ENCODE data around the gene GLS. TPM values are rescaled to one million over a fixed set of nuclear protein-coding genes. Genes with fewer than 3 reads are reported as not detected.

GLS gene
- polyA plus RNA-seq, 1 experiment: 206 TPM

- ChIA-PET CTCF (interaction anchor here (0.9 to 2.7 kb wide), 3 partner anchors 11 to 144 kb away, joined by 3 to 8 read pairs (median 7); no protein-coding TSS in a partner anchor), POLR2A (interaction anchor here (0.9 to 2.4 kb wide), 2 partner anchors 9 to 40 kb away, joined by 5 to 13 read pairs; no protein-coding TSS in a partner anchor)
- no peak for DNase-seq (ENCODE audit: low read depth, low spot score)
- Histone ChIP-seq H3K4me3 (ENCODE audit: low read depth, low read length) (no peak overlapping the region), H3K27ac (ENCODE audit: low read depth, low read length) (no peak overlapping the region), H3K9me3 (ENCODE audit: control insufficient read depth, insufficient read depth, low read length) (no peaks in the 10 kb centered on the region), H3K27me3 (ENCODE audit: control insufficient read depth, insufficient read depth, low read length) (no peaks in the 10 kb centered on the region)
- TF ChIP-seq, protein P1, sequence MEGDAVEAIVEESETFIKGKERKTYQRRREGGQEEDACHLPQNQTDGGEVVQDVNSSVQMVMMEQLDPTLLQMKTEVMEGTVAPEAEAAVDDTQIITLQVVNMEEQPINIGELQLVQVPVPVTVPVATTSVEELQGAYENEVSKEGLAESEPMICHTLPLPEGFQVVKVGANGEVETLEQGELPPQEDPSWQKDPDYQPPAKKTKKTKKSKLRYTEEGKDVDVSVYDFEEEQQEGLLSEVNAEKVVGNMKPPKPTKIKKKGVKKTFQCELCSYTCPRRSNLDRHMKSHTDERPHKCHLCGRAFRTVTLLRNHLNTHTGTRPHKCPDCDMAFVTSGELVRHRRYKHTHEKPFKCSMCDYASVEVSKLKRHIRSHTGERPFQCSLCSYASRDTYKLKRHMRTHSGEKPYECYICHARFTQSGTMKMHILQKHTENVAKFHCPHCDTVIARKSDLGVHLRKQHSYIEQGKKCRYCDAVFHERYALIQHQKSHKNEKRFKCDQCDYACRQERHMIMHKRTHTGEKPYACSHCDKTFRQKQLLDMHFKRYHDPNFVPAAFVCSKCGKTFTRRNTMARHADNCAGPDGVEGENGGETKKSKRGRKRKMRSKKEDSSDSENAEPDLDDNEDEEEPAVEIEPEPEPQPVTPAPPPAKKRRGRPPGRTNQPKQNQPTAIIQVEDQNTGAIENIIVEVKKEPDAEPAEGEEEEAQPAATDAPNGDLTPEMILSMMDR (IDR thresholded peaks at IDR 0.05; ENCODE audit: low read depth, low read length): no peak
These were observed 130.6 kb downstream of the GLS start for GRCh38 chr2:191010887-191011885.

- Histone ChIP-seq H3K27me3 (ENCODE audit: control insufficient read depth, insufficient read depth, low read length) (no peaks in the 10 kb centered on the region), H3K4me3 (ENCODE audit: low read depth, low read length) (peak overlapping the region; percentile 89), H3K9me3 (ENCODE audit: control insufficient read depth, insufficient read depth, low read length) (no peaks in the 10 kb centered on the region), H3K27ac (ENCODE audit: low read depth, low read length) (no peak overlapping the region)
- ChIA-PET POLR2A (interaction anchor here (0.6 to 2.4 kb wide), 2 partner anchors 37 to 38 kb away, joined by 12 to 13 read pairs; no protein-coding TSS in a partner anchor), CTCF (interaction anchor here (0.6 to 2.7 kb wide), 6 partner anchors 12 to 504 kb away, joined by 3 to 8 read pairs (median 4); no protein-coding TSS in a partner anchor)
- DNase-seq (ENCODE audit: low read depth, low spot score): no peak
- TF ChIP-seq, protein P1 (IDR thresholded peaks at IDR 0.05; ENCODE audit: low read depth, low read length): no peak
These were observed 131.7 kb downstream of the GLS start for GRCh38 chr2:191012346-191012745.

DNA sequence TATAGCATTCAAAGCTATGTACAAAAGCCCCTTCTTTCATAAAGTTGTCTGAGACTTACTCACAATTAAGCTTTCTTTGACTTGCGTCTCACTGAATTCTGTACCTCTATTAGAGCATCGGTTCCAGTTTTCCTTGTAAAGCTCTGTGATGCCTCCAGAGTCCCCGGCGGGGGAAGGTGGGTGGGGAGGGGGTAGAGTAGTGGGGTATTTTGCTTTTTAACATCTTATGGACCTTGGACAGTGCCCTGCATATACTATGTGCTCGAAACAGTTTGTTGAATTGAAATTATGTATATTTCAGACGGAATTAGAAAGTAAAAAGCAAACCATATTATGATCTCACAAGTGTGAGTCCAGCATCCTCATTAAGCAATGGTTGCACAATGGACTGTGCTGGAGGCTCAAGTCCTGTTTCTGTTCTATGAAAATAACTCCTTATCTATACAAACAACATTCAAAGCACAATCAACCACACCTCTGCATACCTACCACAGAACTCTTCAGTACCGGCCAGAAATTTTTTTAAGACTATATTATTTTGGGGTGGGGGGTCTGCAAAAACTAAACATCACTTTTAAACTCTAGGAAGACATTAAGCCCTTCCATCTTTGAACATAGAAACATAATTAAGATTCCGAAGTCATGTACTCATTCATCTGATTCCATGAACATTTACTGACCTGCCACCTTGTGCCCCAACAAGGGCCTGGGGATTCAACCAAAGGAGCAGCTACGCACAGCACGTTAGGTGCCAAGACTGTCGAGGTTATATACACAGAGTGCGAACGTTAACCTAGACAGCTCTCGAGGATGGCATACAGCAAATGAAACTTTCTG is 132.4 kb downstream of the GLS start:
- ChIA-PET CTCF (interaction anchor here (0.6 to 2.7 kb wide), 5 partner anchors 16 to 503 kb away, joined by 3 to 8 read pairs (median 6); no protein-coding TSS in a partner anchor), POLR2A (interaction anchor here (0.6 to 2.4 kb wide), 3 partner anchors 35 to 38 kb away, joined by 3 to 13 read pairs (median 12); no protein-coding TSS in a partner anchor)
- Histone ChIP-seq H3K27ac (ENCODE audit: low read depth, low read length) (peak overlapping the region; percentile 81), H3K9me3 (ENCODE audit: control insufficient read depth, insufficient read depth, low read length) (no peaks in the 10 kb centered on the region), H3K4me3 (ENCODE audit: low read depth, low read length) (peak overlapping the region; percentile 89), H3K27me3 (ENCODE audit: control insufficient read depth, insufficient read depth, low read length) (no peaks in the 10 kb centered on the region)
- no peak for DNase-seq (ENCODE audit: low read depth, low spot score)
- TF ChIP-seq, protein P1 (IDR thresholded peaks at IDR 0.05; ENCODE audit: low read depth, low read length): no peak

DNA sequence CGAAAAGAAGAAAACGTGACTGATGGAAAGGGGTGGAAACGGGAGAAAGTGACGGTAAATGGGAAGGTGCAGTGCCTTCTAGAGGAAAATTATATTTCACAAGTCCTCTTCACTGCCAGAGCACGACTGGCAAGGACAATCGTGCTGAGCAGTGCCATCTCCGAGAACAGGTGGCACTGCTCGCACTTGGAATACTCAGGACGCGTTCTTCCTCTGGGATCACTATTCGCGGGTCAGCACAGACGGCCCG is 133.0 kb downstream of the GLS start:
- Histone ChIP-seq H3K27me3 (ENCODE audit: control insufficient read depth, insufficient read depth, low read length) (no peaks in the 10 kb centered on the region), H3K4me3 (ENCODE audit: low read depth, low read length) (peak overlapping the region; percentile 89), H3K9me3 (ENCODE audit: control insufficient read depth, insufficient read depth, low read length) (no peaks in the 10 kb centered on the region), H3K27ac (ENCODE audit: low read depth, low read length) (peak overlapping the region; percentile 81)
- DNase-seq (ENCODE audit: low read depth, low spot score): no peak
- CTCF ChIA-PET: interaction anchor here (2.2 to 2.7 kb wide), 2 partner anchors 38 to 142 kb away, joined by 7 to 8 read pairs; no protein-coding TSS in a partner anchor
- TF ChIP-seq, protein P1 (IDR thresholded peaks at IDR 0.05; ENCODE audit: low read depth, low read length): no peak
- POLR2A ChIA-PET: interaction anchor here (1.2 to 1.4 kb wide), 3 partner anchors 33 to 36 kb away, joined by 3 to 11 read pairs (median 3); no protein-coding TSS in a partner anchor
